Upper lobe of left lung (tissue), 6 donors: ENCODE data around the gene TMEM39B. TPM values are rescaled to one million over a fixed set of nuclear protein-coding genes. Genes with fewer than 3 reads are reported as not detected.
A peak's percentile ranks its signal among the peaks of the same experiment; 100 is the strongest.
"Not testable (repeated sequence)": the region's sequence is repeated elsewhere in the genome, so short reads cannot be mapped to it uniquely, and the experiment has no call there.

Experiments used
- ATAC-seq, 2 donors: fragments of 200-7000 bp; cut with Tn5 transposase; one replicate each; pipeline ENCODE4 v1.9.1; 2022; ENCODE audit warnings: mild to moderate bottlenecking in 2 of 2, moderate library complexity in 2 of 2; ENCODE audit not compliant: low FRiP score in 2 of 2
- DNase-seq, 2 donors: peaks; one replicate each; pipeline ENCODE4 v3.0.0-alpha.2; 2019 to 2020
- H3K27ac ChIP-seq, 4 donors: fragments of 200-600 bp; sonication (generic); one replicate each; pipeline ENCODE4 v1.5.1; 2016 to 2019
- H3K27me3 ChIP-seq, 4 donors: fragments of 200-600 bp; sonication (generic); one replicate each; pipeline ENCODE4 v1.5.1; 2017 to 2019
- H3K36me3 ChIP-seq, 4 donors: fragments of 200-600 bp; sonication (generic); one replicate each; pipeline ENCODE4 v1.5.1; 2016 to 2019
- H3K4me1 ChIP-seq, 4 donors: fragments of 200-600 bp; sonication (generic); one replicate each; pipeline ENCODE4 v1.5.1; 2018 to 2019
- H3K4me3 ChIP-seq, 4 donors: fragments of 200-600 bp; sonication (generic); one replicate each; pipeline ENCODE4 v1.5.1; 2017 to 2019; ENCODE audit warnings: mild to moderate bottlenecking in 2 of 4, moderate library complexity in 1 of 4
- H3K9me3 ChIP-seq, 4 donors: fragments of 200-600 bp; sonication (generic); one replicate each; pipeline ENCODE4 v1.5.1; 2018 to 2019
- EP300 ChIP-seq, 4 donors: sonication (generic); formaldehyde crosslinking; IDR thresholded peaks; one replicate each; pipeline ENCODE4 v1.5.1; 2017; ENCODE audit warnings: antibody characterized with exemption in 4 of 4, control low read depth in 2 of 4
- POLR2A ChIP-seq, 4 donors: fragments of 450-650 bp; IDR thresholded peaks; one replicate each; pipeline ENCODE4 v1.5.1; 2016 to 2017; ENCODE audit warnings: antibody characterized with exemption in 4 of 4, mild to moderate bottlenecking in 2 of 4
- POLR2AphosphoS5 ChIP-seq, 2 donors: sonication (generic); formaldehyde crosslinking; IDR thresholded peaks; one replicate each; pipeline ENCODE4 v1.5.1; 2017; ENCODE audit warnings: antibody characterized with exemption in 2 of 2
- WGBS, 2 donors: methylation state at CpG; one replicate each; pipeline ENCODE4 v1.1.5; 2017 to 2018; 5-methylcytosine and 5-hydroxymethylcytosine counted together
- total RNA-seq, 6 donors: library from RNA; depleted of rRNA in 4 of 6; stranded (reverse); fragments of >200 nt in 4 of 6; gene quantifications; one replicate each; pipeline versions ENCODE4 v1.1.0 to v1.2.1, GENCODE V29; 2016 to 2021
- TF ChIP-seq, protein P1 (sequence below), 6 experiments: fragments of 450-650 bp in 4 of 6; fragments of 200-600 bp in 2 of 6; sonication (generic) in 2 of 6; IDR thresholded peaks; one replicate each; pipeline ENCODE4 v1.5.1; 2016 to 2019; ENCODE audit warnings: antibody characterized with exemption in 6 of 6
- donor health status: DM: no; HTN: no; CAD: no; lungs with moderate emphysema.
- donor health status: DM: no; HTN: yes; CAD: no; lungs with severe emphysema.

TMEM39B gene
- total RNA-seq, 6 donors from 2014 or later = 5.0 to 22.1 (median 10.2) TPM

DNA sequence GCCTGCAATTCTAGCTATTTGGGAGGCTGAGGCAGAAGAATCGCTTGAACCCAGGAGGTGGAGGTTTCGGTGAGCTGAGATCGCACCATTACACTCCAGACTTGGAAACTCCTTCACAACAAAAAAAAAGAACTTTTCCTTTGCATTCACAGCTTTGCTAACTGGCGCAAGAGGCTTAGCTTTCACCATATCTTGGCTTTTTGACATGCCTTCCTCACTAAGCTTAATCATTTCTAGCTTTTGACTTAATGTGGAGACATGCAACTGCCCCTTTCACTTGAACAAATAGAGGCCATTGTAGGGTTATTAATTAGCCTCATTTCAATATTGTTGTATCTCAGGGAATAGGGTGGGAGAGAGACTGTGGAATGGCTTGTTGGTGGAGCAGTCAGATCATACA lies 43.8 kb downstream of the TMEM39B start:
- H3K27ac ChIP-seq = peak overlapping the region in 2 of 4 donors; percentile 14 to 50
- 89 to 91% methylated on average over 4 of the region's 4 CpGs for WGBS, 2 donors
- no peak for ATAC-seq
- no peaks in the 10 kb centered on the region for H3K9me3 ChIP-seq
- peaks cover 0 to 2% (median 0%) of the 10 kb centered on the region in 4 donors for H3K36me3 ChIP-seq
- TF ChIP-seq EP300 (IDR thresholded peaks at IDR 0.05) (no peak), POLR2A (IDR thresholded peaks at IDR 0.05) (no peak), POLR2AphosphoS5 (IDR thresholded peaks at IDR 0.05) (no peak)
- TF ChIP-seq, protein P1, sequence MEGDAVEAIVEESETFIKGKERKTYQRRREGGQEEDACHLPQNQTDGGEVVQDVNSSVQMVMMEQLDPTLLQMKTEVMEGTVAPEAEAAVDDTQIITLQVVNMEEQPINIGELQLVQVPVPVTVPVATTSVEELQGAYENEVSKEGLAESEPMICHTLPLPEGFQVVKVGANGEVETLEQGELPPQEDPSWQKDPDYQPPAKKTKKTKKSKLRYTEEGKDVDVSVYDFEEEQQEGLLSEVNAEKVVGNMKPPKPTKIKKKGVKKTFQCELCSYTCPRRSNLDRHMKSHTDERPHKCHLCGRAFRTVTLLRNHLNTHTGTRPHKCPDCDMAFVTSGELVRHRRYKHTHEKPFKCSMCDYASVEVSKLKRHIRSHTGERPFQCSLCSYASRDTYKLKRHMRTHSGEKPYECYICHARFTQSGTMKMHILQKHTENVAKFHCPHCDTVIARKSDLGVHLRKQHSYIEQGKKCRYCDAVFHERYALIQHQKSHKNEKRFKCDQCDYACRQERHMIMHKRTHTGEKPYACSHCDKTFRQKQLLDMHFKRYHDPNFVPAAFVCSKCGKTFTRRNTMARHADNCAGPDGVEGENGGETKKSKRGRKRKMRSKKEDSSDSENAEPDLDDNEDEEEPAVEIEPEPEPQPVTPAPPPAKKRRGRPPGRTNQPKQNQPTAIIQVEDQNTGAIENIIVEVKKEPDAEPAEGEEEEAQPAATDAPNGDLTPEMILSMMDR (IDR thresholded peaks at IDR 0.05) = no peak
- no peaks in the 10 kb centered on the region for H3K27me3 ChIP-seq
- peaks cover 28 to 42% (median 33%) of the 10 kb centered on the region in 4 donors for H3K4me1 ChIP-seq
- DNase-seq = no peak
- no peak overlapping the region for H3K4me3 ChIP-seq

GRCh38 chr1:32122151-32122550 lies 49.4 kb downstream of the TMEM39B start:
- Histone ChIP-seq H3K27me3 (no peaks in the 10 kb centered on the region), H3K36me3 (no peaks in the 10 kb centered on the region), H3K4me3 (no peak overlapping the region), H3K9me3 (no peaks in the 10 kb centered on the region), H3K27ac (no peak overlapping the region), H3K4me1 (peaks cover 20 to 30% (median 23%) of the 10 kb centered on the region in 4 donors)
- WGBS, 2 donors = 46 to 61% methylated on average over 5 of the region's 5 CpGs
- TF ChIP-seq POLR2A (IDR thresholded peaks at IDR 0.05) = no peak
- TF ChIP-seq, protein P1 (IDR thresholded peaks at IDR 0.05) = no peak
- TF ChIP-seq POLR2AphosphoS5 (IDR thresholded peaks at IDR 0.05) = no peak
- TF ChIP-seq EP300 (IDR thresholded peaks at IDR 0.05) = no peak
- ATAC-seq = no peak
- DNase-seq = no peak

- not testable (repeated sequence) for H3K36me3 ChIP-seq, H3K9me3 ChIP-seq, H3K27ac ChIP-seq, ATAC-seq, H3K4me3 ChIP-seq, H3K27me3 ChIP-seq, DNase-seq
- 93 to 94% methylated on average over 2 of the region's 2 CpGs for WGBS, 2 donors
- H3K4me1 ChIP-seq = peaks cover 20 to 36% (median 32%) of the 10 kb centered on the region in 4 donors
Measured at GRCh38 chr1:32123361-32123760, 50.6 kb downstream of the TMEM39B start.

- H3K4me3 ChIP-seq = no peak overlapping the region
- H3K9me3 ChIP-seq = no peaks in the 10 kb centered on the region
- WGBS, 2 donors = 93 to 94% methylated on average over 8 of the region's 8 CpGs
- no peak overlapping the region for H3K27ac ChIP-seq
- peaks cover 0 to 2% (median 0%) of the 10 kb centered on the region in 4 donors for H3K36me3 ChIP-seq
- ATAC-seq (no peak), DNase-seq (no peak)
- peaks cover 32 to 46% (median 44%) of the 10 kb centered on the region in 4 donors for H3K4me1 ChIP-seq
- no peaks in the 10 kb centered on the region for H3K27me3 ChIP-seq
- no peak for TF ChIP-seq EP300 (IDR thresholded peaks at IDR 0.05)
- TF ChIP-seq POLR2A (IDR thresholded peaks at IDR 0.05) = no peak
- TF ChIP-seq, protein P1 (IDR thresholded peaks at IDR 0.05) = no peak
- TF ChIP-seq POLR2AphosphoS5 (IDR thresholded peaks at IDR 0.05) = no peak
Measured at GRCh38 chr1:32125313-32125712, 52.6 kb downstream of the TMEM39B start.

- Histone ChIP-seq H3K27ac (no peak overlapping the region), H3K4me1 (peaks cover 26 to 40% (median 34%) of the 10 kb centered on the region in 4 donors), H3K9me3 (no peaks in the 10 kb centered on the region), H3K27me3 (no peaks in the 10 kb centered on the region), H3K36me3 (peaks cover 0 to 9% (median 0%) of the 10 kb centered on the region in 4 donors), H3K4me3 (no peak overlapping the region)
- DNase-seq = no peak
- ATAC-seq = no peak
- 87 to 91% methylated on average over 3 of the region's 3 CpGs for WGBS, 2 donors
- TF ChIP-seq POLR2A (IDR thresholded peaks at IDR 0.05) (no peak), EP300 (IDR thresholded peaks at IDR 0.05) (no peak), POLR2AphosphoS5 (IDR thresholded peaks at IDR 0.05) (no peak)
- TF ChIP-seq, protein P1 (IDR thresholded peaks at IDR 0.05) = no peak
Measured at GRCh38 chr1:32126770-32127169, 54.0 kb downstream of the TMEM39B start.
